ENCODE data around the gene SMIM3.

Gene SMIM3

DNA sequence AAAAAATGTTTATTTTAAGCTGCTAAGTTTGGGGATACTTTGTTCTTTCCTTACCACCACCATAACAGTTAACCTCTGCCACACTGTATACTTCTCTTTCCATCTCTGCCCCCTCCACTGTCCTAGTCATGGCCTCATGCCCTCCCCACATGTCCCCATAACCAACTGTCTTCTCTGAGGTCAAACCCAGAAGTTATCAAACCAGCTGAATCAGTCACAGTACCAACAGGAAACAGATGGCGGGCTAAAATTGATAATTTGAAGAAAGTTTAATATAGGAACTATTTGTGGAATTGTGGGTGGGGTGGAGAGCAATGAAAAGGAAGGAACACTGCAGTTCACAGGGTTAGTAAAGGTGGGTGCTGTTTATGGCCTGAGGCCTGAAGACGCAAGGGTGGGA is 14.0 kb upstream of the SMIM3 start:
- no peak for DNase-seq

DNA sequence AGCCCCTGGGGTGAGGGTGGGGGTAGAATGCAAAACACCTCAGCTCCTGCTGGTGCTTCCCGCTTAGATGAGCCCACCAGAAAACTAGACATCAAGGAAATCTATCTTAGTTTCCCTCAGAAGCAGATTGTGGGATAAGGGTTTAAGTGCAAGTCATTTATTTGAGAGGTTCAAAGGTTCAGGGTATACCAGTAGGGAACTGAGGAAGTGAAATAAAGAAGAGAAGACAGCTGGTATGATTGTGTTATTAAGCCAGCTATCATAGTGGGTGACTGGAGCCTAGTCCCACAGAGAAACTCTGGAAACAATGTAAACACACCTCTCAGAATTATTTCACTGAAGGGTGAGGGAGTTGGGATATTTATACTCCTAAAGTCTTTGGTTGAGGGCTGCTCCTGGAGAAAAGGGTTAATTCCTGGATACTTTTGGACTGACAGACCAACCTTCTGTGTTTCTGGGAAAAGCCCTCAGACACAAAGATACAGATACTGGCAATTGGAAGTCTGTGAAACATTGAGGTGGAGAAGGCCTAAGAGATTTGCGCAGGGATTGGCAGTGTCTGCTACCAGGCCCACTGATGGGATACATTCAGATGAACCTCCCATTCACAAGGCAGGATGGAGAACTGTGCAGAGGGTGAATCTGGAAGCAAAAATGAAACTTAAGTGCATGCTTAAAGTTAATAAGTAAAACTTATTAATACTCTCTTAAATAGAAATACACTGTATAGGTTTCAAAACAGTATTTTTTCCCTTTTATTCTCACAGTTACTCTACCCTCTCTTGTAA is 13.4 kb upstream of the SMIM3 start:
- no peak for DNase-seq

DNA sequence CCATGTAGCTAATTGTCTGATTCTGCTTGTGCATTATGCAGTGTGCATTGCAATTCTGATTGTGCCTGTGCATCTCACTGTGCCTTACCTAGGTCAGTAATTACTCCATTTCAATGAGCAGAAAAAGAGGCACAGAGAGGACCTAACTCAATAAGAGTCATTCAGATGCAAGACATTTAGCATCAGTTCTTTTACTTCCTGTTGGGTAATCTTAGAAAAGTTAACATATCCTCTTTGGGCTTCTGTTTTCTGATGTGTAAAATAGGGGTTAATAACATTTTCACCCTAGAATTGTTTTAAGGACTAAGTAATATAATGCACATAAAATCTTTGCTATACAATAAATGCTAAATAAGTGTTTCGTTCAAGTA is 12.8 kb upstream of the SMIM3 start:
- no peak for DNase-seq

DNA sequence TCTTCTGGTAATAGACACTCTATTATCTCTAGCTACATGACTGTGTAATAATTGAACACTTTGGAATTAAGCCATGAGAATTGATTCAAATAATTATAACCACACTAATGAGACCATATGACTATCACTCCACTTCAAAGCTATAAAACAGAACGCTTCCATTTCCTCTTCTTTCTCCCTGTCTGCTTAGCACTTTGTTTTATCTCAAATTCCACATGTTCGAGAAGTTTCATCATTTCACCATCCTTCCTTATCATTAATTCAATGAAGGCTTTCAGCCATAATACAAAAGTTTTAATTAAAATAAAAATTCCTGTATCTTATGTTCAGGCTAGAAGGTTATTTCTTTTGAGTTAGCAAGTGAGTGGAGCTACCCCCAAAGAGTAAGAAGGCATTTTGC is 12.3 kb upstream of the SMIM3 start:
- no peak for DNase-seq

DNA sequence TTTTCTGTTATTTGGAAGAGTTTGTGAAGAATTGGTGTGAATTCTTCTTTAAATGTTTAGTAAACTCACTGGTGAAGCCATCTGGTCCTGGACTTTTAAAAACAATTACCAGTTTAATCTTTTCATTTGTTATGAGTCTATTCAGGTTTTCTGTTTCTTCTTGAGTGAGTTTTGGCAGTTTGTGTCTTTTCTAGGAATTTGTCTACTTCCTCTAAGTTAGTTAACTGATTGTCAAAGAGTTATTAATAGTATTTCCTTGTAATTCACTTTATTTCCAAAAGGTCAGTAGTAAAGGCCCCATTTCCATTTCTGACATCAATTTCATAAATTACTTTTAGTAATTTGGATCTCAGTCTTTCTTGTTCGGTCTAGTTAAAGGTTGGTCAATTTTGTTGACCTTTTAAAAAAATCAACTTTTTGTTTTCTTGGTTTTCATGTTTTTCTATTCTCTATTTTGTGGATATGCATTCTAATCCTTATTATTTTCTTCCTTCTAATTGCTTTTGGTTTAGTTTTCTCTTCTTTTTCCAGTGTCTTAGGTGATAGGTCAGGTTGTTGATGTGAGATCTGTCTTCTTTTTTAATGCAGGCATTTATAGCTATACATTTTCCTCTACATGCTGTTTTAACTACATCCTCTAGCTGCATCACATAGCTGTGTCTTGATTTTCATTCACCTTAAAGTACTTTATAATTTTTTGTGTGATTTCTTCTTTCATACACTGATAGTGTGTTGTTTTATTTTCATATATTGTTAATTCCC is 7.3 kb upstream of the SMIM3 start:
- no peak for DNase-seq

DNA sequence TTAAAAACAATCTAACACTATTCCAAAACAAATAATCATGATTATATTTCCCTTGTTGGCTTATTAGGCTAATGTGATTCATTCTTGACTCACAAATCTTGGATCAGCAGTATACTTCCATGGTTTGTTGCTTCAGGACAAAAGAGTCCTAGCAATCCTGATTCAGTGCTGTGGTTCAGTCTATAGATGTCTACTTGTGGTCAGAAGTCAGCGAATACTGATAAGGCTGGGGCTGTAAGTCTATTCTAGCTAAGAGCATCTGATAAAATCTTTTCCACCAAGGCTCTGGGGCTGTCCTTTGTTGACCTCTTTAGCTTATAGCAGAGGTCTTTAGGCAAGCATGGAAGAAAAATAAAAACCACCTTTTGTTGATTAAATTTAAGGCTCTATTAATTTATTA is 4.4 kb upstream of the SMIM3 start:
- DNase-seq, result no peak

DNA sequence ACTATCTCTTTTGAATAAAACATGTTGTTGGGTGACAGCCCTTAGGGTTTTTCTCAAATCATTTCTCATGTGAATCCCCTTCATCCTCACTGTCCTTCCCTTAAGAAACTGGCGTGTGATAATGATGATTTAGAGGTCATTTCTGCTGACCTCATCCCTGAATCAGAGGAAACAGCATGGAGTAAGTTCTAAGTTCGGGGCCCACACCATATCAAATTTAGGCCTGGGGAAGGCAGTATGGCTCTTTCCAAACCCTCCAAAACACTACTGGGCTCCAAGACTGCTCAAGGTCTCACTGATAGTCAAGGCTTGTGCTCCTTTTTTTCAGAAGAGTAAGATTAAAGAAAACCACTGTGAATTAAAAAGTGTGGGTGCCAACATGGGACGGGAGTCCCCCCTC is 872 bp upstream of the SMIM3 start:
- no peak for DNase-seq

DNA sequence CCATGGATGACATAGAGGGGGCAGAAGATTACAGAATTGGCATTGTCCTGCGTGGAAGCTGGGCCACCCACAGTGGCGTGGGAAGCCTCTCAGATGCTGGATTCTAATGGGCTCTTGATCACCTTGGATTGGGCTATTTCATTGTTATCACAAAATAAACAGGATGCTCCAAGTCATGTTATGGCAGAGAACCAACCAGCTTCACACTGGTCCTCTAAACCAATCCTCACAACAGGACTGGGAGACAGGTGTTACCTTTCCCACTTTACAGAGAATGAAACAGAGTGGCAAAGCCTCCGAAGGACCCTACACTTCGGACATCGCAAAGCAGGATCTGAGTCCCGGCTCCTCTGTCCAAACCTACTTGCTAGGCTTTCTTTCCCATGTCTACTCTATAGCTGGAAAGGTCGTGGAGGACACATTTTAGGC is 455 bp upstream of the SMIM3 start:
- no peak for DNase-seq

DNA sequence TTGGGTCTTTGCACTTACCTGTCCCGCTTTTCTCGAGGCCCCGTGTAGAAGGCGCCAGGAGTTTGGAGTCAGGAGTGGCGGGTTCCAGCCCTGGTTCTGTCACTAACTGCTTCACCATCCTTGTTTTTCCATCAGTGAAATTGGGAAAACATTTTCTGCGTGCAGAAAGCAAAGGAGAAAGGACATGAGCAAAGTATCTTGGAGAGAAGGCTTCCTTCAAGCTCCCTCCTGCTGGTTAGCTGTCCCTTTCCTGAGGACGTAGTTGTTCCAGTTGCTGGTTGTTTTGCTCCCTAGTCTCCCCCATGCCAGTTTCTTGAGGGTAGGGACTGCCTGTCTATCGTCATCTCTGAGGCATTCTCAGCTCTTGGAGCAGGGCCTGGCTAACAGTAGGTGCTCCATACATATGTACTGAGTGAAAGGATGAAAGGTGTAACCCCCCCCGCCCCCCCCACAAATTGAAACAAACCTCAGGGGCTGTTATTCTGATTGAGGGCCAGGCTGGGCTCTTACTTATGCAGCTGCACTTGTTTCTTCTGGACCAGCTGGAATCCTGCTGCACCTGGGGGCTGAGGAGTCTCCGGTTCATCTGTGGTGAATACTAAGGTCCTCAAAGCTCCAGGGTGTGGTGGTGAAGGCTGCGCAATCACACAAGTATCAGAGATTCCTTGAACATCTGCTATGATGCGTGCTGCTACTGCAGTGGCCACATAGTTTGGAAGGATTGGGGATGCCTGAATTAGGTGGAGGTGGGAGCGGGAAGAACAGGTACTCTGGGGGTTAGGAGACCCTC is 1.0 kb downstream of the SMIM3 start:
- DNase-seq, result no peak

DNA sequence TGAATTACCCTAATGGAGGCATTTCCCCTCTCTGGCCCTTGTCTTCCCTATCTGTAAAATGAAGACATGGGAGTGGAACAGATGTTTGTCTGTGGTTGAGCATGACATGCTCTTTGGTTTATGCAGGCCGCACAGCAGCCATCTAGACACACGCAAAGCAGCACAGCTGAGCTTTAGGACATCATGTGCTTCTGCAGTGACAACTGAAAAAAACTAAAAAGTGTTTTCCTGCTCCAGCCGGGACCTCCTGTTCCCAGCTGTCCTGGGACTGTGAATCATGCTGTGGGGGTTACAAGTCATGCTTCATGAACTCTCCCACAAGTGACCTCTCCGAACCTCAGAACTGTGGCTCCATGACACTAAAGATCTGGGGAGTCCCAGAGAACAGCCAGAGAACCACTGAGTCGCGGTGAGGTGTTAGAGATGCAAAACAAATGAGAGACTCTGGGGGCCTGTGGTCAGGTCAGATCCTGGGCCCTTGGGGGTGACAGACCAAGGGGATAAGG is 1.7 kb downstream of the SMIM3 start:
- no peak for DNase-seq

DNA sequence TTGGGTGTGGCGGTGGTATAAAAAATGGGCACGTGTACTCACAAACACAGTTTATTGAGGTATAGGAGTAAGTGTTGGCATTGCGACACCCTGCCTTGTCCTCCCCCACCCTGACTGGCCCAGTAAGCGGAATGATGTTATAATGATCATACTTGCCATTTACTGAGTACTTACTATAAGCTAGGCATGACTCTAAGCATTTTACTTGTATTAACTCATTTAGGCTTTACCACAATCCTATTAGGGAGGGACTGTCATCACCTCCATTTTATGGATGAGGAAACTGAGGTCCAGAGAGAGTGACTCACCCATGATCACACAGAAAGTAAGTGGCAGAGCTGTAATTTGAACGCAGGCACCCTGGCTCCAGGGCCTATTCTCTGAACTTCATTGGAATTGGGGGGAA is 2.3 kb downstream of the SMIM3 start:
- DNase-seq, result no peak

DNA sequence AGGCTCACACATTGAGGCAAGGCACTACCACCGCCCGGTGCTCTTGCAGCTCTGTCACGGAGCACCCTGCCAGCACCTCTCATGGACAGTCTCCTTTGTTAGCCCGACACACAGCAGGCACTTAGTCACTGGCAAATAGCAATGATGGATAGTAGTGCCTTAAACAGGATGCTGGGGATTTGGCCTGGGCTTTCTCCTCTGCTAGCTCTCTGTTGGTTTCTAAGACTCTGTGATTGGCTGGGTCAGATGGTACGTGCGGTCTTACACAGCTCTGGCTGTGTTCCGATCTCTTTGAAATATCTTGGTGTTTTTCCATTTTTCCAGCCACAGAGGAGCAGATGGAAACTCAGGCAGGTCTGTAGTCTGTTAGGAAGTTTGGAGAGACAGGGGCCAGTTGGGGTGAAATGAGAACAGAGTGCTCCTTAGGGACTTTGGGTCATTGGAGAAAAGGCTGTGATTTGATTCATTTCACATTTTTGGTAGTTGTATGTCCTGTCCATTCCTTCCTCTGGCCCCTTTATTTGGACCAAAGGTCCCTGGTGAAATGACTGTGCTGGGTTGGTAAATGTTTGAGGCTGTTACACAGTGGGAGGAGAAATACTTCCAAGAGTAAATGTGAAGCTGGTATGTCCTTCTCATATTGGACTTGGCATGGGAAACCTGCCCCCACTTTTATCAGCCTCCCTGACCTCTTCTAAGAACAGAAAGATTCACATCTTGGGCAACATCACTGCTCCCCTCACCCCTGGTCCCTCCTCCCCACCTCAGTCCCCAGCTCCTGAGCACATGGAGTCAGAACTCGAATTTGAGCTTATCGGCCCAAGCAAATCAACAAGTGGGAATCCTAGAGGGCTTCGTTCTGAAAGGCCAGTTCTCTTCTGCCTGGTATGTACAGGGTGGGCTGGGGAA is 3.4 kb downstream of the SMIM3 start:
- DNase-seq, result no peak

DNA sequence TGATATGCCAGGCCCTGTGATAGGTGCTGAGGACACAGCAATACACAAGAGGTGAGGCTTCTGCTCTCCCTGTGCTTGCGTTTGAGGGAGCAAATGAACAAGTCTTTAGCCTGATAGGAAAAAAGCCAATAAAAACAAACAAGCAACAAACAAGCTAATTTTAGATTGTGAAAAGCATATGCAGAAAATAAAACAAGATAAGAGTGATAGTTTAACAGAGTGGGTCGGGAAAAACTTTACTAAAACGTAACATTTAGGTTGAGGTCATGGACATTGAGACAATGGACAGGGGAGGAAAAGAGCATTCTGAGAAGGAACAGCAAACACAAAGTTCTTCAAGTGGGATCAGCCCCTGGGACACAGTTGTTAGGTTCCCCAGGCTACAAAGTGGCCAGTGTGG is 4.3 kb downstream of the SMIM3 start:
- no peak for DNase-seq

DNA sequence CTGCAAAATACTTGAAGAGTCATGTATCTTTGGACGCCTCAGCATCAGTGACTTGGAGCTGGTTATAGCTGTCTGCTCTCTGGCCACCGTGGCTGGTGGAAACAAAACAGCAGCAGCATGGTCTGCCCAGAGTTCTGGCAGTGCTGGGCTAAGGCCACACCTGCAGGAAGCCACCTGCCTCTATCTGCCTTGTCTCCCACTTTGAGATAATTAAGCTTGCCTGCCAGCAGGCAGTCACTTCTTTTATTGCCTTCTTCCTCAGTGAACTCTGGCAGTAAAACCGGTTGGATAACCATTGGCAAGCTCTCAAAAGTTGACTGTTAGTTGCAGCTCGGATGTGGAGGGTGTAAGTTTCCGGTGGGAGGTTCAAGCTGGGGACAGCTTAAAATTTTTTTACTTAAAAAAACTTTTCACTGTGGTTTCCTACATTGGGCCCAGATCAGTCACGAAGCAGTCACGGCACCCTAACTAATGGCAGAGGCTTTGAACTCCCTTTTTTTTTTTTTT is 4.9 kb downstream of the SMIM3 start:
- peak; percentile 61 for DNase-seq

DNA sequence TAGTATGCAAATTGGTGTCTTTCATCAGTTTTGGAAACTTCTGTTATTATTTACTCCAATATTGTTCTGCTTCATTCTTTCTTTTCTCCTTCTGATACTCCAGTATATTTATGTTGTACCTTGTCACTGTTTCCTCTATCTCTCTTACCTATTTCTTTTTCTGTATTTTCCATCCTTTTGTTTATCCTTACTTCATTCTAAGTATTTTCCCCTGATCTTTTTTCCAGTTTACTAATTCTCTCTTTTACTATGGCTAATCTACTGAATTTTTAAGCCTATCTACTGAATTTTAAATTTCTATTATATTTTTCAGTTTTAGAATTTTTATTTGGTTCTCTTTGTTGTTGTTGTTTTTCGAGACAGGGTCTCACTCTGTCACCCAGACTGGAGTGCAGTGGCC is 7.4 kb downstream of the SMIM3 start:
- no peak for DNase-seq

DNA sequence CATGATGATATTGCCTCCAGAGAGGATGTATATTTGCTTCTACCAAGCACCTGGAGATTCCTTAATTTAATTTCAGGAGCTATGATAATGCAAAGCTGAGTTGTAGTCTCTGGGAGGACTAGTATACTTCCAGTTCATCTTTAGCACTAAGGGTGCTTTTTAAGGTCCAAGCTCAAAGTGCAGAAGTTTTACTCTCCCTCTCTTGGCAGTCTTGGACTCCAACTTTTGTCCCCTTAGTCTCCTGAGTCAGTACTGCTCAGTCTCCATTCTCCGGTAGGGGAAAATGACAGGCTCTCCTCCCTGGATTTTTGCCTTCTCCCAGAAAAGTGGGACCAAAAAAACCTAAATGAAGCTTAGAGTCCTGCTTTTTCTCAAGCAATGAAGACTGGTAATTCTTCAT is 8.3 kb downstream of the SMIM3 start:
- DNase-seq, result no peak

DNA sequence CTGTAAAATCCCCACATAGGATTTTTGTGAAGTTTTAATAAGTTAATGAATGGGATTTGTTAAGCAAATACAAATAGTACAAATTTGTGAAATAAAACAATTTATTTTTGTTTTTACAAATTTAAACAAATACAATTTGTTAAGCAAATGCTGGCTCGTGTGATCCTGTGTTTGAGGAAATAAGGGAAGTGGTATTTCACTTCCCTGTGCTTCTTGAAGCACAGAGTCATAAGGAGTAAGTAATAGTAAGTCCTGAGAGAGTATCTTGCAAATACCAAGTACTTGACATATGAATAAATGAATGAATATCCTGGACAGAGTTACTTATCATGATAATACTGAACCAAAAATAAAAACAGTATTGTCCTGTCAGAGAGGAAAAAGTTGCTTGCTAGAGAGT is 9.1 kb downstream of the SMIM3 start:
- no peak for DNase-seq

DNA sequence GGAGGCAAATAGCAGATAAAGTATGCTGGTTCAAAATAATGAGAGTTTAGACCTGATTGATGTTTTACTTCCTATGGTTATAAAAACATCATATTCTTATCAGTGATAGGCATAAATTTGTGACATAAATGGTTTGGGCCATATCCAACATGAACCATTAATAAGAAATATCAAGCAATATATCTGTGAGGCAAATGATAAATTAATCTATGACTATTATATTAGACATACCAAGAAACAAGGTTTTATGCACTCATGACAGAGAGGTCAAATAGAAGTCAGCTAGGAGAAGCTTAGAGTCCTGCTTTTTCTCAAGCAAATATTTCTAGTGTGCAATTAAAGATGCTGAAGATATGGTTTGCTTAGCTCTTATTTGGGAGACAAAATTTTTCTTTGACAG is 10.4 kb downstream of the SMIM3 start:
- DNase-seq, result no peak

DNA sequence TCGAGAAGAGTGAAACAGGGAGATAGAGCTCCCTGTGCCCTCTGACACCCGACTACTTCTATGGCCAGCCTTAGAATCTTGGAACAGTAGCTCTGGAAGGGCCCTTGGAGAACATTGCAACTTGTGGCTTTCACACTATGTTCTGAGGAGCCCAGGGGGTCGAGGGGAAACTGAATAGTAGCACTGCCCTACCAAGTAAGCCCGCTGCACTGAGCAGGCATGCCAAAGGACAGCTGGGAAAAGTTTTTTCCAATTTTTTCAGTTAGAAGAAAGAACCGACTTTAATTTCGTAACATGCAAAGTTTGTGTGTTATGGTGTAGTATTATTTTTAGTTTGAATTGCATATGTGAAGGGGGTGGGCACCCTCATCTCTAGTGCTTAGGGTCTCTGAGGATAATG is 10.9 kb downstream of the SMIM3 start:
- no peak for DNase-seq

DNA sequence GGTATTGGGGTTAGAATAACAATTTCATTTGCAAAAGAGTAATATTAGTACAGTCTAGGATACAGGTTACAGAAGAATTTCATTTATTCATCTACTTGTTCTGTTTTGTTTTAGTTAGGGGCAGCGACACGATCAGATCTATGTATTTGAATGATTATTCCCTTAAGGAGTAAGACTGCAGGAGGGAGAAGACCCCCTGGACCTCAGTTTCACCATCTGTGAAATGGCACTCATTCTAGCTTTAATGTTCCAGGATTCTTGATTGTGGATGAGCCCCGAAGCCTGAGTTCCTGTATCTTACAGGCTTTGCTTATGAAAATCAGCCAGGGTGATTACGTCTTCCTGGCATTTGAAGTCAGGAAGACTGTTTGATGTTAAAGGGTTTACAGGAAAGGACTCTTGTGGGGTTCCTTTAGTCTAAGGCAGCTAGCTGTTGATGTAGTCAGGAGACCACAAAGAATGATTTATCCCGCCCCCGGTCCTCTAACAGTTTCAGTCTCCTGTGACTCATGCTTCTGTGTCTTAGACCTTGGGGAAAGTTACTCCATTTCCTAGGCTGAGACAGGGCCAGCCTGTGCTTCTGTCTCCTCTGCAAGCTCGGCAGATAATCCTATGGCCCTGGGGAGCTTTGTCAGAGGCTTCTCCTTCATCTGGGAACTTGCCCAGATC is 11.5 kb downstream of the SMIM3 start:
- no peak for DNase-seq

DNA sequence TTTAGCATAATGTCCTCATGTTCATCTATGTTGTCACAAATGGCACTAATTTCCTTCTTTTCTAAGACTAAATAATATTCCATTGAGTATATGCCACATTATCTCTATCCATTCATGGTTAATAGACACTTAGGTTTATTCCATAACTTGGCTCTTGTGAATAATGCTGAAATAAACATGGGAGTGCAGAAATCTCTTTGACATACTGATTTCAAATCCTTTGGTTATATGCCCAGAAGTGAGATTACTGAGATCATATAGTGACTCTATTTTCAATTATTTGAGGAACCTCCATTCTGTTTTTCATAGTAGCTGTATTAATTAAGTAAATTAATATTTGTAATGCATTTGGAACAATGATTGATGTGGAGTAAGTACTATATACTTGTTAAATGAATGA is 13.0 kb downstream of the SMIM3 start:
- DNase-seq, result no peak

Data from right kidney (tissue), 1 donor.